Right hindlimb (tissue), 1 donor: Measurements from ENCODE around the gene FAM170B.
A peak's percentile ranks its signal among the peaks of the same experiment; 100 is the strongest.

Experiments
- DNase-seq: peaks from one replicate; pipeline ENCODE4 v3.0.0-alpha.2; 2018

The FAM170B gene

GRCh38 chr10:49151025-49151445 lies 17.2 kb upstream of the FAM170B start:
- no peak for DNase-seq

GRCh38 chr10:49150426-49150825 lies 16.6 kb upstream of the FAM170B start:
- no peak for DNase-seq

- no peak for DNase-seq
Measured at GRCh38 chr10:49149881-49150280, 16.1 kb upstream of the FAM170B start.

GRCh38 chr10:49144058-49144720 lies 10.4 kb upstream of the FAM170B start:
- DNase-seq = peak; percentile 81

GRCh38 chr10:49143249-49143648 lies 9.4 kb upstream of the FAM170B start:
- DNase-seq = no peak

- DNase-seq = no peak
Measured at GRCh38 chr10:49141541-49142332, 7.9 kb upstream of the FAM170B start.

GRCh38 chr10:49140304-49141177 lies 6.7 kb upstream of the FAM170B start:
- no peak for DNase-seq

GRCh38 chr10:49139846-49140195 lies 6.0 kb upstream of the FAM170B start:
- DNase-seq = no peak

GRCh38 chr10:49139028-49139845 lies 5.4 kb upstream of the FAM170B start:
- DNase-seq = peak; percentile 47

GRCh38 chr10:49138361-49138891 lies 4.6 kb upstream of the FAM170B start:
- peak; percentile 86 for DNase-seq

- no peak for DNase-seq
Measured at GRCh38 chr10:49136525-49136924, 2.7 kb upstream of the FAM170B start.

- DNase-seq = no peak
Measured at GRCh38 chr10:49135575-49136313, 1.9 kb upstream of the FAM170B start.

GRCh38 chr10:49134327-49134726 lies 506 bp upstream of the FAM170B start:
- no peak for DNase-seq

GRCh38 chr10:49132362-49132737 lies 1.5 kb downstream of the FAM170B start:
- no peak for DNase-seq

- DNase-seq = peak; percentile 70
Measured at GRCh38 chr10:49131507-49132361, 2.1 kb downstream of the FAM170B start.

GRCh38 chr10:49129376-49129775 lies 4.4 kb downstream of the FAM170B start:
- DNase-seq = no peak

GRCh38 chr10:49128854-49129253 lies 5.0 kb downstream of the FAM170B start:
- DNase-seq = no peak

- no peak for DNase-seq
Measured at GRCh38 chr10:49123981-49124950, 9.6 kb downstream of the FAM170B start.

GRCh38 chr10:49120911-49121310 lies 12.9 kb downstream of the FAM170B start:
- DNase-seq = no peak
